Measurements from ENCODE around the gene UTRN. TPM values are rescaled to one million over a fixed set of nuclear protein-coding genes. Genes with fewer than 3 reads are reported as not detected.

Gene UTRN
- total RNA-seq, 1 donor from 2014 or later = 96.4 TPM

DNA sequence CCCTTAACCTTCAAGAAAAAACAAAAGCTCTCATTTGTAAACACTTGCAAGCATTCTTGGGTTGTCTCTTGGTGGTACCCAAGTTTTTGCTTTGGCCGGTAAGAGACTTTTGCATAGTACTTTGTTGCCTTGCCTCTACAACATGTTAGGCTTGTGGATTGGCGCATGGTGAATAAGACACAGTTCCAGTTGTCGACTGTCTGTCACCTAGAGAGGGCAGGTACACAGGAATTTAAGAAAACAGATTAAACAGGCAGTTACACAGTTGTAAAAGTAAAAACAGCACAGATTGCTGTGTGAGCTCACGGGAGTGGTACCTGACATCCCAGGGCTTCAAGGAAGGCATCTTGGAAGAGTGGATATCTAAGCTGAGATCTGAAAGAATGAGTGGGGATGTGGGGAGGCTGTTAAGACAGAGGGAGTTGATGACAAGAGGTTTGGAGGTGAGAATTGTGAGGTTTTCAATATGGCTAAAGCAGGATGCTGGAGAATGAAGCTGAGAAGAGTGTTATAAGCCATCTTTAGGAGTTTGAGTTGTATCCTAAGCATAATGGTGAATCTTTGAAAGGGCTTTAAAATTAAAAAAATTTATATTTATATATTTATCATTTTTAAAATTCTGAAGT lies 19.2 kb downstream of the UTRN start:
- DNase-seq (ENCODE audit: low spot score) = no peak
- intact Hi-C loops (cut with DNase I) = no loop called here

DNA sequence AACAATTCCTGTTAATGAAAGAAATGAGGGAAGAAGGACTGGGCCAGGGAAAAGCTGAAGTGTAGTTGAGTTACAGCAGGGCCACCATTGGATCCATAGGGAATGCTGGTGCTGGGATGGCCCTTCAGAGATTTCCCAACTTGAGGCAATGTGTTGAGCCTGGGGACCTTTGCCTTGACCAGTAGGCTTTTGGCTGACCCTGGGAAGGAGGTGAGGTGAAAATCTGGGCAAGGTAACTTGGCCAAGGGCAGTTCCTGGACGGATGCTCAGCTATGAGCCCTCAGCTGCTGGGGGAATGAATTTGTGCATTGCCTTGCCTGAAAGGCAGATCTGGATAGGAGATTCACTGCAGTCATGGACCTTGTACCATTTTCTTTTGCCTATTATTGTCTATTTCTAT lies 20.4 kb downstream of the UTRN start:
- intact Hi-C loops (cut with DNase I) = no loop called here
- no peak for DNase-seq (ENCODE audit: low spot score)

DNA sequence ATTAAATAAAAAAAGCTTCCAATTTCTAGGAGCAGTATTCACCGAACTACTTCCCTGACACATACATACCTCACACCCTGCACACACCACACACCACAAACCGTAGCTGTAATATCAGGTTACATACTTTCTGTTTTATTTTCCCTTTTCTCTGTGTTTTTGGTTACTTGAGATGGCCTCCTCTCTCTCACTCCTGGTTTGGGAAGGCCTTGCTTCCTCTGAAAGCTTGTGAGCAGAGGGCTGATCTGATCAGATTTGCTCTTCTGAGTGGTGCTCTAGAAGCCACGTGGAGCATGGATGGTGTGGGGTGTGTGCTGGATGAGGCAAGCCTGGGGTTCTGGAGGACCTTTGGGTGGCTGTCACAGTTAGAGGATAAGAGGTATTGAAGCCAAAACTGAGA lies 20.9 kb downstream of the UTRN start:
- intact Hi-C loops (cut with DNase I) = no loop called here
- no peak for DNase-seq (ENCODE audit: low spot score)

DNA sequence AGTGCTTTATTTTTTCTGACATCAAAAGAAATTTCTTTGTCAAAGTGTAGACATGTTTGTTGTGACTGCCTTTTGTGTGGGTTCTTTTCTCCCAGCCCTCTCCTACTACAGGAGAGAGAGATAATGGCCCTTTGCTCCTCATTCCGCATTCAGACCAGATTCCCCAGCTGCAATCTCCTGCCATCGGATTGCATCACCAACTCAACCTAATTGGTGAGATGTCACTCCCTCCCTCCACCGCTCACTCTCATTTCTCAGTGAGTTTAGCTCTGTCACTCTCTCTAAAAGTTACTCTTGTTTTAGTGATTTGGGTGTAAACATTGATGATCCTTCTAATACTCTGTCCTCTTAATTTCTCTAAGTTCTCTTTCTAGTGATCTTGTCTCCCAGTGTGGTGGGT lies 22.7 kb downstream of the UTRN start:
- DNase-seq (ENCODE audit: low spot score) = no peak

DNA sequence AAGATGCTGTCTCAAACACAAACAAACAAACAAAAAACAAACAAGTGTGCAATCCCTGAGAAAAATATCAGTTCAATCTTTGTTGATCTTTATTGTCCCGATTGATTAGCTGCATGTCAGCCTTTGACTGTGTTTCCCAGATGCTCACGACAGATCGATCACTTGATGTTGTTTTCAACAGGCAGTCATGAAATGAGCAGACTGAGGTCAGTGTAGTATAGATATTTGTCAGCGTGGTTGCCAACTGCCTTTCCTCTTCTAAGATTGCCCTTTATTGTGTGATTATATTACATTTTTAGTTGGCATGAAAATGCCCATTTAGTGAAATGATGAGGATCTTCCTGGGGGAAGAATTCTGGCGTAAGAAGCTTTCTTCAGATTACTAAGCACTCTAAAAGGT lies 25.6 kb downstream of the UTRN start:
- DNase-seq (ENCODE audit: low spot score) = no peak
- intact Hi-C loops (cut with DNase I) = no loop called here

More for the DNA sequence above, 22.7 kb downstream of the UTRN start:
- intact Hi-C loops (cut with DNase I) = no loop called here

DNA sequence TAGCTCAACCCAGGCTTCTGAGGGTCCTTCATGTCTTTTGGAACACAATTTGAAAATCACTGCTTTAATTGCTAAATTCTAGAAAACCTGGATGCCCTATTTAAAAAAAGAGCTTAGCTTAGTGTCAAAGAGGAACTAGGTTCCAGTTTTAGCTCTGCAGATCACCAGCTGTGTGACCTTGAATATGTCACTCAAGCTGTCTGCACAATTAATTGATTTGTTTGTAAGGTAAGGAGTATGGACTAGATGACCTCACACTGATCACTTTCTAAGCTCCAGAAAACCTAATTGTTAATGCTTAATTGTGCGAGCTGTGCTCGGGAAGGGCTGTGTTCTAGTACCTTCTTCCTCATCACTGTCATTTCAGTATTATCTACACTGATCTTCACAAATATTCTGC lies 26.2 kb downstream of the UTRN start:
- intact Hi-C loops (cut with DNase I) = no loop called here
- no peak for DNase-seq (ENCODE audit: low spot score)

DNA sequence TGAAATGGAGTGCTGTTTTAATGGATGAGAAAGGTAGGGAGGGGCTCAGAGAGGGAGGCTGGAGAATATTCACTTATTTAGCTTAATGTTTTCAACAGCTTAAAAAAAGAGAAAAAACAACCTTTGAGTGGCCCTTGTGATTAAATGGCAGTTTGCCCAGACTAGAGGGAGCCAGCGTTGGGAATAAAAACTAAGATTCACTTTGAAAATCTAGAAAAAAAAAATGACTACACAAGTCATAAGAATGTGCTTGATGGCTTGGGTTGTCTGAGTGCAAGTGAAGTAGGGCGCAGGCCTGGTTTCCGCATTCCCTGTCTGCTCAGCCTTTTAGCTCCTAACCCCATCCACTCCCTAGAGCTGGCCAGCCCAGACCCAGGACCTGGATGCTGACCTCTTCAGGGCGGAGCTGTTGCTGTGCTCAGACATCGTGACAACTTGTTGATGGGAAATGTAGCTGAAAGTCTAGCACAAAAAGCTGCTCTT lies 28.9 kb downstream of the UTRN start:
- DNase-seq (ENCODE audit: low spot score) = no peak
- intact Hi-C loops (cut with DNase I) = no loop called here

DNA sequence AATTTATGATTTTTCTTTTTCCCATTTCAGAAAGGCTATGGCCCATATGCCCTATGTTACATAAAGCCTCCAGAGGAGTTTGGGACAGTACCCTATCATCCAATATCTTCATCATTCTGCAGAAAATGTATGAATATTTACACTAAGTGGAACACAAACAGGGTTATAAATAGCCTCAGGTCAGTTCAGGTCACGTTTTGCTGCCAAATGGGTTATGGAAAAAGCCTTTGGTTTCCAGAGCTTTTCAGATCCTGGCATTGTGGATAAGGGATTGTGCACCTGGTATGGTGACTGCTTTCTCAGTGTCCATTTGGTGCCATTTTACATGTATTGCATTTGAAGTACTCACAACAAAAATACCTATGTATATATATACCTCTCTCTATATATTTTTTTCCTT lies 29.4 kb downstream of the UTRN start:
- intact Hi-C loops (cut with DNase I) = no loop called here
- no peak for DNase-seq (ENCODE audit: low spot score)

DNA sequence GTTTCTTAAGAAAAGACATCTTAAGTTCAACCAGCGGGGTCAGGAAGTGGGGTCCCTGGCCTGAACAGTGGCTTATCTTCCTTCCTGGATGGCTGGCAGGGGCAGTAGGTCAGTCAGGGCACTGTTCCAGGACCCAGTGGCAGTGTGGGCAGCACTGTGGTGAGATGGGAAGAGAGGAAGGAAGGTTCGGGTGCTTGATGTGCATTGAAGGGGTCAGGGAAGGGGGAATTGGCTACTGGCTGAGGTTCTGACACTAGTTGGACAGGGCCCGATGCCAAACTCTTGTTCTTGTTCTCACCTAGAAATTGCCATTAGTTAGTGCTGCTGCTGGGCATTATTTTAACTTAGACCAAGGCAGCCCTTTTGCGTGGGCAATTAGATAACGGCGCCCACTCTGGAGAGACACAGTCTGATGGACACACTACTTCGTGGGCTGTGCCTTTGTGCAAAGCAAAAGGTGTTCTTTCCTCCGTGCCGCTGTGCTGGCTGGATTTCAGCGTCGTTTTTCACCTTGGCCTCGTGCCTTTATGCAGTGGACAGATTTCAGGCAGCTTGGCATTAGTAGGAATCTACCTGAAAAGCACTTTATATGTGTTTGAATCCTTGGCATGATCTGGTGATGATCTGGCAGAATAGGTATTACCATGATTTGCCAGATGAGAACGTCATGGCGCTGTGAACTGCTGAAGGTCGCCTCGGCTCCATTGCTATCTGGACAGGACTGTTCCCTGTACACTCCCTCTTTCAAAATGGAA lies 30.3 kb downstream of the UTRN start:
- DNase-seq (ENCODE audit: low spot score) = no peak
- intact Hi-C loops (cut with DNase I) = no loop called here

DNA sequence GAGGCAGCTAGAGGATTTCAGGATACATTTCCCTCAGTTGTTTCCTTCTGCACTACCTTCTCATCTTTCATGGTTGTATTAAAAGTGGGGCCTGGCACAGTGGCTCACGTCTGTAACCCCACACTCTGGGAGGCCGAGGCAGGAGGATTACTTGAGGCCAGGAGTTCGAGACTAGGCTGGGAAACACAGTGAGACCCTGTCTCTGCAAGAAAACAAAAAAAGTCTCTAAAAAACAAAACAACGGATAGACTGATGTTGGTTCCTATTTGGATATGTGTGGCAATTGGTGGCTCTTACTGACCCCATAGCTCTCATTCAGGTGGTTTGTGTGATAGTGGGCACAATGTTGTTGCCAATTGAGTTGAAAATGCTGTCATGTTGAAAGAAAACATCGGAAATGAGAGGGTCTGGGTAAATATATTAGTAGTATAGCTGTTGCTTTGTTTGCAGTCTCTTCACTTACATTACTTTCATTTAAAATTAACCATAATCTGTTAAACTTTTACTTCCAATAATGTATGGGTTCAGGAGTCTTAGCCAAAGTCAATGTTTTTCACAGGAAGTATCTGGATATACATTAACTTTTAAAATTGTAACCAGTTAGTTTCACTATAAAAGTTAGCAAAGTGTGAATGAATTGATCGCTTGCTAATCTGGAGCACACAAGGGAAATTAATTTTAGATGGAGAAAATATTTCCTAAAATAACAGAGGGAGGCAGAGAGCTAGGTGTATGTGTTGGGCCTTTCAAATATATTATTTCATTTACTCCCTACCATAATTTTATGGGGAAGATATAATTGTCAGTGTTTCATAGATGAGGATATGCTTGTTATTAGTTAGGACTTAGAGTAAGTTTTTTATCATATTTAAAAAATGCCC lies 31.1 kb downstream of the UTRN start:
- DNase-seq (ENCODE audit: low spot score) = no peak
- intact Hi-C loops (cut with DNase I) = no loop called here

DNA sequence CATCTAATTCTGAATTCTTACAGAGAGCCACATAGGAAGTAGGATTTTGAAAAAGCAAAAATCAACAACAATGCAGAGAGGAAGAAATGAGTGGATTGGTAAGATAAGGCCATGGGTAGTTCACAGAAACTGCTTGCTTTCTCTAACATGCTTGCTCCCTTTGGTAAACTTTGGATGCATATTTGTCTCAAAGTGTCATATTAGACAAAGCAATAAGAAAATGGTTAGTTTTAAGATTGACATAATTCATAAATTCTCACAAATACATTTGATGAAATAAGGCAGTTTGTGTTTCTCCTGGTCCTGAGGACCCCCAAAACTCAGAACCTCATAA lies 31.7 kb downstream of the UTRN start:
- no peak for DNase-seq (ENCODE audit: low spot score)
- intact Hi-C loops (cut with DNase I) = no loop called here

DNA sequence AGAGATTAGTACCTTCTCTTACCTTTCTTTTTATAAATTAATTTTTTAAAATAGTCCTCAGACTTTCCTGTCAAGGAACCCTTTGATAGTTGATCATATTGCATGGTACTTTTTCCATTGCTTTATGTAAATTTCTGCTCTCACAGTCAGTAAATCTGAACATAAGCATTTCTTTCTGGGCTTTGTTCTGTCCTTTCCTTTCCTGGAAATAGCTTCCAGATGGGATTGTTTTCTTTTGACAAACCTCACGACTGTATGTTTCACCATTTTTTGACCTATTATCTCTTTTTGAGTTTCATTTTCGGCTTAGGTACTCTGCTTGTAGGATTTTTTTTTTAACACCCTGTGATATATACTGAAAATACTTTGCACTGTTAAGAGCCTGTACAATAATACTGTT lies 32.6 kb downstream of the UTRN start:
- DNase-seq (ENCODE audit: low spot score) = no peak
- intact Hi-C loops (cut with DNase I) = no loop called here

DNA sequence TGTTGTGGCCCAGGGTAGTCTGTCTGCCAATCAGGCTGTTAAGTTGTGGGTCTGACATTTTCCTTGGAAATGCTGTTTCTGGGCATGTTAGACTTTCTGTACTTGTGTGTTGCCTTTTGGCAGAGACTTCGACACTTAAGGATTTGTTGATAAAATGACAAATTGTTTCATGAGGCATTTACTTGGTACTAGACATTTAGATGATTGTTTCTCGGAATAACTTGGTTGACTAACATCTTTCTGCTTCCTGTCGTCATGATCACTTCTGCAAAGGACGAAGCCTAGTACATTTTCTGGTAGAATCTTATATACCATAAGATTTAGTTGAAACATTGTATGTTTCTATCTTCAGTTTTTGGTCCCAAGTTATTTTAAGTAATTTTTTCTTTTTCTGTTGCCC lies 34.1 kb downstream of the UTRN start:
- intact Hi-C loops (cut with DNase I) = no loop called here
- DNase-seq (ENCODE audit: low spot score) = no peak

DNA sequence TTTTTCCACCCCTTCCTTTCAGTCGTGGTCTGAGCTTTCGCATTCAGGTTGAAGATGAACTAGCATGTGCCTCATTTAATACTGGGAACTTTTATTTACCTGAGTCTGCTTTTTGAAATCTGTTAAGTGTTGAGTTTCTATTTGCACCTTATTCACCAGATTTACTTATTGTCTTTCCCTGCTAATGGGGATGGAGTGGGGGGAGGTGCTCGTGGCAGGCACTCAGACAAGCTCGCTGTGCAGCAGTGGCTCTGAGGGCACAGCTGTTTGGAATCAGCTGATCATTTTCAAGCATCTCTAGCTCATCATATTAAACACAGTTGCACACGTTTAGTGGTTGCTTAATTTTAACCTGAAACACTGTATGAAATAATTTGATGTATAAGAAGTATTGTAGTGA lies 35.6 kb downstream of the UTRN start:
- intact Hi-C loops (cut with DNase I) = no loop called here
- DNase-seq (ENCODE audit: low spot score) = no peak

DNA sequence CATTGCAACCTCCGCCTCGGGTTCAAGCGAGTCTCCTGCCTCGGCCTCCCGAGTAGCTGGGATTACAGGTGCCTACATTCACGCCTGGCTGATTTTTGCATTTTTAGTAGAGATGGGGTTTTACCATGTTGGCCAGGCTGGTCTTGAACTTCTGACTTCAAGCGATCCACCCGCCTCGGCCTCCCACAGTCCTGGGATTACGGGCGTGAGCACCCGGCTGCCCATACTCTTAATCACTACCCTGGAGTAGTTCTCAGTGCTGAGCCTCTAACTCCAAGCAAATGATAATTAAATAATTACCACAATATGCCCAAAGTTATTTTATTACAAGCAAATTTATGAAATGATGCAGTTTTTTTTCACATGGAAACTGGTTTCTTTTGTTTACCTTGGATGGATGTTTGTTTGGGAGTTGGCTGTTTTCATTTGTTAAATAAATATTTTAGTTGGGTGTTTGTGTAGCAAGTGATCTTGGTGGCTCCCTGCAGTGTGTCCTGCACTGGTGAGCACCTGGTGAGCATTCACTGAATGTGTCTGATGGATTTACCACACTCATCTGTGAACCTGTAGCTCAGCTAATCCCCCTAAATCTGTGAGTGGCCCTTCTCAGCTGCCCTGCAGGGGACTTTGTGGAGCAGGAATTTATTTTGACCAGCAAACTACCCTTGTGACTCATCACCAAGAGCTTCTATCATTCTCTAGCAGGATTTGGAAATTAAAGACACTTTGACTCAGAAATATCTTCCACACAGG lies 36.9 kb downstream of the UTRN start:
- no peak for DNase-seq (ENCODE audit: low spot score)
- intact Hi-C loops (cut with DNase I) = no loop called here

DNA sequence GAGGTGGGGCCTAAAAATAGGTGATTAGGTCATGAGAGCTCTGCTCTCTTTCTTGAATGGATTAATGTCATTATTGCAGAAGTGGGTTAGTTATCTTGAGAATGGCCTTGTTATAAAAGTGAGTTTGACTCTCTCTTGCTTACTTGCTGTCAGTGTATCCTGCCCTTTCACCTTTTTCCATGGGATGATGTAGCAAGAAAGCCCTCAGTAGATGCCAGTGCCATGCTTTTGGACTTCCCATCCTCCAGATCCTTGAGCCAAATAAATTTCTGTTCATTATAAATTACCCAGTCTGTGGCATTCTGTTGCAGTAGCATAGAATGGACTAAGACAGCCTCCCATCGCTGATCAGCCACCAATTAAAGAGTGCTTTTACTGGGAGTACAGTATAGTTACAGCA lies 40.1 kb downstream of the UTRN start:
- DNase-seq (ENCODE audit: low spot score) = no peak
- intact Hi-C loops (cut with DNase I) = no loop called here

DNA sequence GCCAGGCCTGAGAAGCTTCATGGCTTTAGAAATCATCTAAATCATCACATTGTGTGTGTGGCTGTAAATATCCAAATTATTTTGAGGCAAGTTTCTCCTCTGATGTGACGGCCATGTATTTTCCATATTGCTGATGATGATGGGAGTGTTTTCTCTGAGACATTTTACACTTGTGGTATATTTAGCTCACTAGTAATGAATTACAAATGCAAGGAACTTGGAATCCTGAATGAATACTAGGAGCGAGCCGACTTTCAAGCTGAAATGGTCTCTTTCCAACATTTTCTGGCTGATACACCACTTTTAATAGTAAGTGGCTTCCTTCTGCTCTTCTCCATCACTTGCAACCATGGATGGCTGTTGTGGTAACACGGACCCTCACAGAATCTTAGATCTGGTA lies 41.3 kb downstream of the UTRN start:
- DNase-seq (ENCODE audit: low spot score) = no peak
- intact Hi-C loops (cut with DNase I) = no loop called here

DNA sequence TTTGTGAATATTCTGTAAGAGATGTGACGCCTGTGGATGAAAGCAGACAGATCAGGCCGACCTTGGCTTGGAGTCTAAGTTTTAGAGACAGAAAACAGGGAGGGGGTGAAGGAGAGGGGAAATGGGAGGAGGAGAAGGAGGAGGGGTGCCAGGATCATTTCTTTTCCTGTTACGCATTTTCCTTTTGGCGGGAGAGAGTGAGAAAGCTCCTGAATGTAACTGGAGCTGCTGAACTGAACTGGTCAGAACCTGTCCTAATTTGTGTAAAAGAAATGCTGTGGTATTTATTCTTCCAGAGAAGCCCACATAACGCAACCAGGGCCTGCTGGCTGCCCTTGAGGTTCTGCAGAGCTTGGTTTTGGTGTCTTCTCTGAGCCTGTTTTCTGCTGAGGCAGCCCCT lies 41.9 kb downstream of the UTRN start:
- intact Hi-C loops (cut with DNase I) = no loop called here
- no peak for DNase-seq (ENCODE audit: low spot score)

DNA sequence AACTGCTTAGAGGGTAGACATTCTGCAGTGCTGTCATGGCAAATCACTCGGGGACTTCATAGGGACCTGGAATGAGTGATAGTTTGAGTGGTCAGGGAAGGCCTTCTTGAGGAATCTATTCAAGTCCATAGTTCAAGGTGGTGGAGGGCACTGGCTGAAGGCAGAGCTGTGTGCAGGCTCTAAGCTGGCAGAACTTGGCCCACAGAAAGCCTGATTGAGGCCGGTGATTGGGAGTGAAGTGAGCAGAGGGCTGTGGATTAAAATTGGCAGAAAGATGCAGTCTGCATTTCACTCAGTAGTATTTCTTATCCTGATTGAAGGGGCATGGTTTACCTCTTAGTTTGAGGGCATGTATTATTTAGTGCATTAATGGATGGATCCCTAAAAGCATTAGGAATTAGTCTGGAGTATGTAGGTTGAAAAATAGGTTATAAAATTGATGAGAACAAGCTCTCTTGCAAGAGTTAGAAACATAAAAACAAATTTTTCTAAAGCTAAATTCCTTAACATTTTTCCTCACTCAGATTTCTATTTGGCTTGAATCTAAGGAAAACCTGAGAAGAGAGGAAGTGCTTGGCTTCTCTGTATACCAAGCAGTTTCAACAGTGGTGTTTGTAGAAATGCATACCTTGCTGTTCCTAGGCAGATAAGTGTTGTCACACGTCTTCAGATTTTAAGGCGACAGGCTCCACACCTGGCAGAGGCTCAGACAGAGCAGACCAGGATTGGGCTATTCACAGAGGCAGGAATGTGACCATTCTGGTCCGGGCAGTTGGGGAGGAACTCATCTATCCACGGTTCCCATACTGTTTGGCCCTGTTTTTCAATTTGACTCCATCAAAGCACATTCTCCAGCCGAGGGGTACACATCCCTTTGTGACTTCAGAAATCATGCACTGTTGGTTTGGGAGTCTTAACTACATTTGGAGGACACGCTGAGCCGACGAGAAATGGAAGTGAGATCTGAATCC lies 45.2 kb downstream of the UTRN start:
- no peak for DNase-seq (ENCODE audit: low spot score)
- intact Hi-C loops (cut with DNase I) = no loop called here

Data from cardiac septum (tissue), 1 donor.